Femur (tissue), 1 donor: Measurements from ENCODE around the gene MTMR2.
"Not testable (repeated sequence)": the region's sequence is repeated elsewhere in the genome, so short reads cannot be mapped to it uniquely, and the experiment has no call there.

Experiments
- DNase-seq: peaks from one replicate; pipeline ENCODE4 v3.0.0-alpha.2; 2017

Gene MTMR2

GRCh38 chr11:95883381-95883780 lies 40.5 kb downstream of the MTMR2 start:
- no peak for DNase-seq

GRCh38 chr11:95877291-95877690 lies 46.6 kb downstream of the MTMR2 start:
- DNase-seq = no peak

- not testable (repeated sequence) for DNase-seq
Measured at GRCh38 chr11:95870877-95871276, 53.0 kb downstream of the MTMR2 start.

- DNase-seq = no peak
Measured at GRCh38 chr11:95867105-95867504, 56.8 kb downstream of the MTMR2 start.

- no peak for DNase-seq
Measured at GRCh38 chr11:95863486-95864140, 60.3 kb downstream of the MTMR2 start.

- DNase-seq = not testable (repeated sequence)
Measured at GRCh38 chr11:95860024-95860423, 63.9 kb downstream of the MTMR2 start.

- not testable (repeated sequence) for DNase-seq
Measured at GRCh38 chr11:95854362-95854761, 69.5 kb downstream of the MTMR2 start.

GRCh38 chr11:95853862-95854261 lies 70.0 kb downstream of the MTMR2 start:
- no peak for DNase-seq

GRCh38 chr11:95853138-95853537 lies 70.8 kb downstream of the MTMR2 start:
- no peak for DNase-seq

GRCh38 chr11:95850137-95850536 lies 73.8 kb downstream of the MTMR2 start:
- no peak for DNase-seq

- DNase-seq = peak; percentile 55
Measured at GRCh38 chr11:95849087-95849825, 74.7 kb downstream of the MTMR2 start.

- no peak for DNase-seq
Measured at GRCh38 chr11:95845167-95845566, 78.7 kb downstream of the MTMR2 start.

GRCh38 chr11:95835768-95836488 lies 88.0 kb downstream of the MTMR2 start:
- DNase-seq = peak; percentile 71

GRCh38 chr11:95835351-95835750 lies 88.6 kb downstream of the MTMR2 start:
- no peak for DNase-seq

- DNase-seq = no peak
Measured at GRCh38 chr11:95833378-95833777, 90.5 kb downstream of the MTMR2 start.

- DNase-seq = no peak
Measured at GRCh38 chr11:95832763-95833162, 91.1 kb downstream of the MTMR2 start.

GRCh38 chr11:95831198-95831883 lies 92.6 kb downstream of the MTMR2 start:
- DNase-seq = no peak

- no peak for DNase-seq
Measured at GRCh38 chr11:95829580-95830259, 94.2 kb downstream of the MTMR2 start.

- DNase-seq = no peak
Measured at GRCh38 chr11:95827696-95828095, 96.2 kb downstream of the MTMR2 start.

- DNase-seq = no peak
Measured at GRCh38 chr11:95821640-95822039, 102.3 kb downstream of the MTMR2 start.

- DNase-seq = no peak
Measured at GRCh38 chr11:95816037-95816436, 107.9 kb downstream of the MTMR2 start.

- not testable (repeated sequence) for DNase-seq
Measured at GRCh38 chr11:95811052-95811451, 112.9 kb downstream of the MTMR2 start.

- DNase-seq = not testable (repeated sequence)
Measured at GRCh38 chr11:95806464-95806863, 117.4 kb downstream of the MTMR2 start.
